HG02852 (cell line): ENCODE measurements around the gene KCNJ10.
"Not testable (repeated sequence)": the region's sequence is repeated elsewhere in the genome, so short reads cannot be mapped to it uniquely, and the experiment has no call there.

Experiments
- ATAC-seq: cut with Tn5 transposase; IDR thresholded peaks from one replicate; pipeline ENCODE4 v1.9.1; 2021; ENCODE audit warnings: mild to moderate bottlenecking, moderate library complexity; ENCODE audit not compliant: unreplicated experiment

The KCNJ10 gene

GRCh38 chr1:160069460-160070231 is at the start of gene KCNJ10:
Gene KCNJ10 (minus strand): TSS chr1:160070160. CDS start chr1:160042532, 27,628 bp downstream.
- ATAC-seq: no peak

GRCh38 chr1:160118928-160119327 is 49.0 kb upstream of the KCNJ10 start:
- ATAC-seq: no peak

- no peak for ATAC-seq
These were observed 47.8 kb upstream of the KCNJ10 start for GRCh38 chr1:160117709-160118183.

GRCh38 chr1:160117300-160117699 is 47.3 kb upstream of the KCNJ10 start:
- no peak for ATAC-seq

GRCh38 chr1:160116283-160117147 is 46.6 kb upstream of the KCNJ10 start:
- no peak for ATAC-seq

- no peak for ATAC-seq
These were observed 45.8 kb upstream of the KCNJ10 start, which contains the start of gene ATP1A2 for GRCh38 chr1:160115545-160116282. Gene ATP1A2 (plus strand): TSS chr1:160115759. CDS start chr1:160115862, 103 bp downstream.

- ATAC-seq: no peak
These were observed 44.1 kb upstream of the KCNJ10 start for GRCh38 chr1:160114085-160114484.

GRCh38 chr1:160113407-160113806 is 43.4 kb upstream of the KCNJ10 start:
- no peak for ATAC-seq

GRCh38 chr1:160112357-160112756 is 42.4 kb upstream of the KCNJ10 start:
- ATAC-seq: no peak

GRCh38 chr1:160111462-160111861 is 41.5 kb upstream of the KCNJ10 start:
- ATAC-seq: not testable (repeated sequence)

GRCh38 chr1:160109686-160110085 is 39.7 kb upstream of the KCNJ10 start:
- ATAC-seq: no peak

- no peak for ATAC-seq
These were observed 39.1 kb upstream of the KCNJ10 start for GRCh38 chr1:160108888-160109662.

GRCh38 chr1:160107512-160107911 is 37.6 kb upstream of the KCNJ10 start:
- no peak for ATAC-seq

GRCh38 chr1:160105155-160105554 is 35.2 kb upstream of the KCNJ10 start:
- ATAC-seq: no peak

- ATAC-seq: no peak
These were observed 34.5 kb upstream of the KCNJ10 start for GRCh38 chr1:160104486-160104885.

- ATAC-seq: no peak
These were observed 33.9 kb upstream of the KCNJ10 start for GRCh38 chr1:160103658-160104408.

- ATAC-seq: no peak
These were observed 32.0 kb upstream of the KCNJ10 start for GRCh38 chr1:160101717-160102522.

GRCh38 chr1:160101037-160101716 is 31.2 kb upstream of the KCNJ10 start:
- ATAC-seq: peak; percentile 34
